H9 (cell line): Measurements from ENCODE around the gene YEATS4. TPM values are rescaled to one million over a fixed set of nuclear protein-coding genes. Genes with fewer than 3 reads are reported as not detected.

Source experiments
- DNase-seq: peaks from one replicate; pipeline ENCODE4 v3.0.0-alpha.2; 2017
- H2AFZ ChIP-seq: one replicate; pipeline ENCODE4 v1.6.1; 2013; ENCODE audit warnings: mild to moderate bottlenecking, low read length, control low read depth, moderate library complexity
- H2AK5ac ChIP-seq: 2 replicates; pipeline ENCODE4 v1.6.1; 2013; ENCODE audit warnings: low read length, control low read depth, mixed read lengths; ENCODE audit not compliant: insufficient read length
- H2BK120ac ChIP-seq: one replicate; pipeline ENCODE4 v1.6.1; 2013; ENCODE audit warnings: low read depth, mild to moderate bottlenecking, low read length, control low read depth, inconsistent platforms; ENCODE audit not compliant: poor library complexity, severe bottlenecking
- H2BK12ac ChIP-seq: 2 replicates; pipeline ENCODE4 v1.6.1; 2013; ENCODE audit warnings: low read length, control low read depth, mixed read lengths, low read depth; ENCODE audit not compliant: insufficient read length
- H2BK15ac ChIP-seq: 2 replicates; pipeline ENCODE4 v1.6.1; 2013; ENCODE audit warnings: low read depth, low read length, control low read depth
- H2BK20ac ChIP-seq: one replicate; pipeline ENCODE4 v1.6.1; 2013; ENCODE audit warnings: low read depth, mild to moderate bottlenecking, low read length, control low read depth, inconsistent platforms; ENCODE audit not compliant: poor library complexity, severe bottlenecking
- H2BK5ac ChIP-seq: 2 replicates; pipeline ENCODE4 v1.6.1; 2013; ENCODE audit warnings: low read length, control low read depth, mixed read lengths; ENCODE audit not compliant: insufficient read length
- H3K14ac ChIP-seq: 2 replicates; pipeline ENCODE4 v1.6.1; 2013; ENCODE audit warnings: low read length, control low read depth; ENCODE audit not compliant: insufficient read depth
- H3K18ac ChIP-seq: 2 replicates; pipeline ENCODE4 v1.6.1; 2013; ENCODE audit warnings: low read depth, mild to moderate bottlenecking, mixed read lengths, low read length, control low read depth; ENCODE audit not compliant: insufficient read length
- H3K23ac ChIP-seq: 2 replicates; pipeline ENCODE4 v1.6.1; 2013; ENCODE audit warnings: low read length, control low read depth, mixed read lengths, low read depth; ENCODE audit not compliant: insufficient read length
- H3K23me2 ChIP-seq: 2 replicates; pipeline ENCODE4 v1.6.1; 2013; ENCODE audit warnings: low read depth, mild to moderate bottlenecking, mixed read lengths, low read length, control low read depth; ENCODE audit not compliant: insufficient read length, poor library complexity, severe bottlenecking
- H3K27ac ChIP-seq: 2 replicates; pipeline ENCODE4 v1.5.1; 2013; ENCODE audit warnings: low read length, control low read depth, mixed read lengths, low read depth; ENCODE audit not compliant: insufficient read length
- H3K27me3 ChIP-seq: 2 replicates; pipeline ENCODE4 v1.6.1; 2013; ENCODE audit warnings: low read length, control low read depth, inconsistent platforms; ENCODE audit not compliant: insufficient read depth
- H3K4ac ChIP-seq: 2 replicates; pipeline ENCODE4 v1.6.1; 2013; ENCODE audit warnings: low read depth, mild to moderate bottlenecking, control low read depth, inconsistent platforms, low read length, moderate library complexity
- H3K4me1 ChIP-seq: 2 replicates; pipeline ENCODE4 v1.6.1; 2013; ENCODE audit warnings: low read length, control low read depth, inconsistent platforms; ENCODE audit not compliant: insufficient read depth
- H3K4me2 ChIP-seq: 2 replicates; pipeline ENCODE4 v1.6.1; 2013; ENCODE audit warnings: low read length, control low read depth, mixed read lengths; ENCODE audit not compliant: insufficient read length, insufficient read depth
- H3K56ac ChIP-seq: 2 replicates; pipeline ENCODE4 v1.6.1; 2013; ENCODE audit warnings: low read depth, mild to moderate bottlenecking, mixed read lengths, low read length, control low read depth; ENCODE audit not compliant: insufficient read length
- H3K79me1 ChIP-seq: 2 replicates; pipeline ENCODE4 v1.6.1; 2013; ENCODE audit warnings: low read depth, mild to moderate bottlenecking, moderate library complexity, low read length, control low read depth, inconsistent platforms; ENCODE audit not compliant: insufficient read depth, poor library complexity, severe bottlenecking
- H3K79me2 ChIP-seq: 2 replicates; pipeline ENCODE4 v1.6.1; 2013; ENCODE audit warnings: low read length, control low read depth, inconsistent platforms; ENCODE audit not compliant: insufficient read depth
- H3K9ac ChIP-seq: 2 replicates; pipeline ENCODE4 v1.6.1; 2013; ENCODE audit warnings: low read length, control low read depth, mixed read lengths; ENCODE audit not compliant: insufficient read length; ENCODE audit errors: extremely low read depth
- H3K9me3 ChIP-seq: one replicate; pipeline ENCODE4 v1.6.1; 2013; ENCODE audit warnings: low read depth, low read length, inconsistent platforms; ENCODE audit not compliant: control insufficient read depth
- H3T11ph ChIP-seq: one replicate; pipeline ENCODE4 v1.6.1; 2013; ENCODE audit warnings: mild to moderate bottlenecking, low read length, control low read depth, inconsistent platforms
- H4K20me1 ChIP-seq: one replicate; pipeline ENCODE4 v1.6.1; 2013; ENCODE audit not compliant: control insufficient read depth, insufficient read length, insufficient read depth
- H4K5ac ChIP-seq: 2 replicates; pipeline ENCODE4 v1.6.1; 2013; ENCODE audit warnings: low read depth, mild to moderate bottlenecking, mixed read lengths, low read length, control low read depth; ENCODE audit not compliant: insufficient read length
- H4K8ac ChIP-seq: replicated peaks from 2 replicates; pipeline ENCODE4 v1.6.1; 2013; ENCODE audit warnings: low read length, control low read depth, mixed read lengths, low read depth; ENCODE audit not compliant: insufficient read length
- H4K91ac ChIP-seq: 2 replicates; pipeline ENCODE4 v1.6.1; 2013; ENCODE audit warnings: low read depth, mild to moderate bottlenecking, moderate library complexity, mixed read lengths, low read length, control low read depth; ENCODE audit not compliant: insufficient read length
- H3K27ac Mint-ChIP-seq, 3 experiments: 2 replicates in 2 of 3; 3 replicates in 1 of 3; pipeline ENCODE4 v1.8.0; 2020 to 2021; ENCODE audit warnings: mixed read lengths in 3 of 3, mild to moderate bottlenecking in 1 of 3, moderate library complexity in 1 of 3
- H3K27me3 Mint-ChIP-seq: 2 replicates; pipeline ENCODE4 v1.8.0; 2021; ENCODE audit warnings: low read depth, mild to moderate bottlenecking, moderate library complexity, mixed read lengths
- H3K36me3 Mint-ChIP-seq, 3 experiments: 2 replicates in 2 of 3; 3 replicates in 1 of 3; pipeline ENCODE4 v1.8.0; 2020 to 2021; ENCODE audit warnings: low read depth in 3 of 3, mixed read lengths in 3 of 3; ENCODE audit not compliant: insufficient read depth in 1 of 3
- H3K4me1 Mint-ChIP-seq, 2 experiments: 2 replicates each; pipeline ENCODE4 v1.8.0; 2020; ENCODE audit warnings: mixed read lengths in 2 of 2
- H3K4me3 Mint-ChIP-seq, 2 experiments: 2 replicates in 1 of 2; 3 replicates in 1 of 2; pipeline ENCODE4 v1.8.0; 2020 to 2021; ENCODE audit warnings: mild to moderate bottlenecking in 2 of 2, mixed read lengths in 2 of 2, moderate library complexity in 1 of 2
- H3K9me3 Mint-ChIP-seq, 2 experiments: 2 replicates in 1 of 2; 3 replicates in 1 of 2; pipeline ENCODE4 v1.8.0; 2020; ENCODE audit warnings: mild to moderate bottlenecking in 2 of 2, mixed read lengths in 2 of 2, moderate library complexity in 1 of 2
- WGBS: extraction: QIAGEN DNeasy Blood & Tissue Kit; methylation state at CpG from one replicate; pipeline ENCODE4 v1.1.7; 2013; ENCODE audit warnings: missing lambda C conversion rate, low lambda C conversion rate, mixed read lengths; ENCODE audit not compliant: insufficient read length; ENCODE audit errors: extremely low coverage; 5-methylcytosine and 5-hydroxymethylcytosine counted together
- total RNA-seq: library from RNA; stranded (reverse); gene quantifications from 2 replicates; pipeline ENCODE4 v1.2.1, GENCODE V29; 2021
- TF ChIP-seq, protein P1 (sequence below): fragments of 200-600 bp; sonication (generic); conservative IDR thresholded peaks from 3 replicates; pipeline ENCODE4 v1.8.0; 2021; ENCODE audit warnings: antibody characterized with exemption, mild to moderate bottlenecking

The YEATS4 gene
- total RNA-seq, 1 experiment from 2014 or later, result 35.6 TPM

DNA sequence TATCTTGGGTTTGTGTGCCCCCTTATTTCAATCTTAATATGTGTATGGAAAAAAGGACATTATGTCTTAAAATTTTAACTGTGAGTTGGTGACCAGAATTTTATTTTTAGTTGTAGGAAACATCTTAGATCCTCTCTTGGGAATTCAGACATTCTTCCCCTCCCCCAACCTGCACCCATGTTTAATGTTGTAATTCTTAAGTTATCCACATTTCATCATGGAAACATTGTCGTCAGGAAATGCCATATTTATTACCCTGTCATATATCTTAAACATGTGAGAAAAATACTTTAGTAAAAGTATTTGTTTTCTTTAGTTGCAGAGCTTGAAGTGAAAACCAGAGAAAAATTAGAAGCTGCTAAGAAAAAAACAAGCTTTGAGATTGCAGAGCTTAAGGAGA lies 30.3 kb downstream of the YEATS4 start:
- H3K9ac ChIP-seq, result no peak overlapping the region

More for the DNA sequence above, 30.3 kb downstream of the YEATS4 start:
- Histone ChIP-seq H2BK15ac (no peak overlapping the region), H3K27ac (no peak overlapping the region), H3K79me1 (no peaks in the 10 kb centered on the region), H3T11ph (no peak overlapping the region), H2BK5ac (no peak overlapping the region), H2BK120ac (no peak overlapping the region), H4K5ac (no peak overlapping the region), H3K23ac (no peak overlapping the region), H3K27me3 (no peaks in the 10 kb centered on the region), H3K18ac (no peak overlapping the region), H4K20me1 (no peaks in the 10 kb centered on the region), H3K56ac (no peak overlapping the region), H2AFZ (no peak overlapping the region), H2BK20ac (no peak overlapping the region), H4K8ac (no peak overlapping the region), H3K14ac (no peak overlapping the region), H3K9me3 (no peaks in the 10 kb centered on the region), H2BK12ac (no peak overlapping the region), H3K4me2 (no peak overlapping the region), H3K79me2 (no peaks in the 10 kb centered on the region), H3K23me2 (no peaks in the 10 kb centered on the region), H3K4me1 (no peaks in the 10 kb centered on the region), H4K91ac (no peak overlapping the region), H2AK5ac (no peak overlapping the region), H3K4ac (no peak overlapping the region)
- DNase-seq, result no peak
- TF ChIP-seq, protein P1, sequence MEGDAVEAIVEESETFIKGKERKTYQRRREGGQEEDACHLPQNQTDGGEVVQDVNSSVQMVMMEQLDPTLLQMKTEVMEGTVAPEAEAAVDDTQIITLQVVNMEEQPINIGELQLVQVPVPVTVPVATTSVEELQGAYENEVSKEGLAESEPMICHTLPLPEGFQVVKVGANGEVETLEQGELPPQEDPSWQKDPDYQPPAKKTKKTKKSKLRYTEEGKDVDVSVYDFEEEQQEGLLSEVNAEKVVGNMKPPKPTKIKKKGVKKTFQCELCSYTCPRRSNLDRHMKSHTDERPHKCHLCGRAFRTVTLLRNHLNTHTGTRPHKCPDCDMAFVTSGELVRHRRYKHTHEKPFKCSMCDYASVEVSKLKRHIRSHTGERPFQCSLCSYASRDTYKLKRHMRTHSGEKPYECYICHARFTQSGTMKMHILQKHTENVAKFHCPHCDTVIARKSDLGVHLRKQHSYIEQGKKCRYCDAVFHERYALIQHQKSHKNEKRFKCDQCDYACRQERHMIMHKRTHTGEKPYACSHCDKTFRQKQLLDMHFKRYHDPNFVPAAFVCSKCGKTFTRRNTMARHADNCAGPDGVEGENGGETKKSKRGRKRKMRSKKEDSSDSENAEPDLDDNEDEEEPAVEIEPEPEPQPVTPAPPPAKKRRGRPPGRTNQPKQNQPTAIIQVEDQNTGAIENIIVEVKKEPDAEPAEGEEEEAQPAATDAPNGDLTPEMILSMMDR, result no peak
- Mint-ChIP-seq H3K9me3 (no peaks in the 10 kb centered on the region), H3K36me3 (peaks cover 0 to 23% (median 21%) of the 10 kb centered on the region in 3 experiments; a peak in 6 of 7 replicates), H3K4me1 (no peaks in the 10 kb centered on the region), H3K27me3 (no peaks in the 10 kb centered on the region), H3K27ac (no peak overlapping the region), H3K4me3 (no peak overlapping the region)
- no CpG with 5 or more reads among the region's 1 CpG for WGBS
